Measurements from ENCODE around the gene PLIN3. TPM values are rescaled to one million over a fixed set of nuclear protein-coding genes. Genes with fewer than 3 reads are reported as not detected.
"Not testable (repeated sequence)": the region's sequence is repeated elsewhere in the genome, so short reads cannot be mapped to it uniquely, and the experiment has no call there.

The PLIN3 gene
- total RNA-seq, 1 donor from 2014 or later: 44.5 TPM

DNA sequence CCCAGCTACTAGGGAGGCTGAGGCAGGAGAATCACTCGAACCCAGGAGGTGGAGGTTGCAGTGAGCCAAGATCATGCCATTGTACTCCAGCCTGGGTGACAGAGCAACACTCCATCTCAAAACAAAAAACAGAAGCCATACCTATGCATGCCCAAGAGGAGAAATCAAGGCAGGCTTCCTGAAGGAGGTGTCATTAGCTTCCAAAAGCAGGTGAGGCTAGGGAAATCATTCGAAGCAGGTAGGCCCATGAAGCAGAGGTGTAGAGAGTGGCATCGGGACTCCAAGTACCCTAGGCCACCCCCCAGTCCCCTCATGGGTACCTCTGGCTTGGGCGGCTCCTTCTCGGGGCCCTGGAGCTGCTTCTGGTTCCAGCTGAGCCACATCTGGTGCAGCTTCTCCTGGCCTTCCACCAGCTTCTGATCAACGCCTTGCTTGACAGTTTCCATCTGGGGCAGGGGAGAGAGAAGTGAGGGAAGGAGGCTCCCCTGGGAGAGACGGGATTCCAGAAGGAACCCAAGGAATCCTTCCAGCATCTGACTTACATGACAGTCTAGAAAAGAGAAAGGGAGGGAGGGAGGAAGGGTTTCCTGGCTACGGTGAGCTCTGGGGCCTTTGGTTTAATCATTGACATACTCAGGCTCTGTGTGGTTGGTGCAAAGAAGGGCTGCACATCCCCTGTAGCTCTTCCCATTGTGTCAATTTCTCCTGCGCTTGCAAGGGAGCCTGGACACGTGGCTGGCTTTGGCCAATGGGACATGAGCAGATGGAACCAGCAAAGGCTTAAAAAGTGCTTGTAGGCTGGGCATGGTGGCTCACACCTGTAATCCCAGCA, 22.9 kb downstream of the PLIN3 start:
- no peak for DNase-seq
- peaks cover 86% of the 10 kb centered on the region for H3K36me3 ChIP-seq
- H3K4me1 ChIP-seq: peaks cover 8% of the 10 kb centered on the region
- intact Hi-C loops (cut with DNase I): no loop called here
- no peaks in the 10 kb centered on the region for H3K27me3 ChIP-seq (ENCODE audit: low read depth)
- H3K9me3 ChIP-seq: no peaks in the 10 kb centered on the region
- H3K4me3 ChIP-seq: no peak overlapping the region
- peak; percentile 37 to 44 for ATAC-seq
- no peak overlapping the region for H3K27ac ChIP-seq
- TF ChIP-seq, protein P1, sequence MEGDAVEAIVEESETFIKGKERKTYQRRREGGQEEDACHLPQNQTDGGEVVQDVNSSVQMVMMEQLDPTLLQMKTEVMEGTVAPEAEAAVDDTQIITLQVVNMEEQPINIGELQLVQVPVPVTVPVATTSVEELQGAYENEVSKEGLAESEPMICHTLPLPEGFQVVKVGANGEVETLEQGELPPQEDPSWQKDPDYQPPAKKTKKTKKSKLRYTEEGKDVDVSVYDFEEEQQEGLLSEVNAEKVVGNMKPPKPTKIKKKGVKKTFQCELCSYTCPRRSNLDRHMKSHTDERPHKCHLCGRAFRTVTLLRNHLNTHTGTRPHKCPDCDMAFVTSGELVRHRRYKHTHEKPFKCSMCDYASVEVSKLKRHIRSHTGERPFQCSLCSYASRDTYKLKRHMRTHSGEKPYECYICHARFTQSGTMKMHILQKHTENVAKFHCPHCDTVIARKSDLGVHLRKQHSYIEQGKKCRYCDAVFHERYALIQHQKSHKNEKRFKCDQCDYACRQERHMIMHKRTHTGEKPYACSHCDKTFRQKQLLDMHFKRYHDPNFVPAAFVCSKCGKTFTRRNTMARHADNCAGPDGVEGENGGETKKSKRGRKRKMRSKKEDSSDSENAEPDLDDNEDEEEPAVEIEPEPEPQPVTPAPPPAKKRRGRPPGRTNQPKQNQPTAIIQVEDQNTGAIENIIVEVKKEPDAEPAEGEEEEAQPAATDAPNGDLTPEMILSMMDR (IDR thresholded peaks at IDR 0.05): no peak

DNA sequence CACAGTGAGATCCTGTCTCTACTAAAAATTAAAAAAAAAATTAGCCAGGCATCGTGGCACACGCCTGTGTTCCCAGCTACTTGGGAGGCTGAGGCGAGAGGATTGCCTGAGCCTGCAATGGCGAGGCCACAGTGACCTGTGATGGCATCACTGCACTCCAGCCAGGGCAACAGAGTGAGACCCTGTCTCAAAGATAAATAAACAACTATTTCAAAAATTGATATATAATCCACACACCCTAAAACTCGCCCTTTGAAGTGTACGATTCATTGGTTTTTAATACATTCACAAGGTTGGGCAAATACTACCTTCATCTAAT, 23.9 kb downstream of the PLIN3 start:
- DNase-seq (no peak), ATAC-seq (no peak)
- Histone ChIP-seq H3K27me3 (ENCODE audit: low read depth) (no peaks in the 10 kb centered on the region), H3K36me3 (peaks cover 88% of the 10 kb centered on the region), H3K4me3 (no peak overlapping the region), H3K4me1 (peaks cover 8% of the 10 kb centered on the region), H3K9me3 (no peaks in the 10 kb centered on the region), H3K27ac (no peak overlapping the region)
- intact Hi-C loops (cut with DNase I): no loop called here
- TF ChIP-seq, protein P1 (IDR thresholded peaks at IDR 0.05): no peak

DNA sequence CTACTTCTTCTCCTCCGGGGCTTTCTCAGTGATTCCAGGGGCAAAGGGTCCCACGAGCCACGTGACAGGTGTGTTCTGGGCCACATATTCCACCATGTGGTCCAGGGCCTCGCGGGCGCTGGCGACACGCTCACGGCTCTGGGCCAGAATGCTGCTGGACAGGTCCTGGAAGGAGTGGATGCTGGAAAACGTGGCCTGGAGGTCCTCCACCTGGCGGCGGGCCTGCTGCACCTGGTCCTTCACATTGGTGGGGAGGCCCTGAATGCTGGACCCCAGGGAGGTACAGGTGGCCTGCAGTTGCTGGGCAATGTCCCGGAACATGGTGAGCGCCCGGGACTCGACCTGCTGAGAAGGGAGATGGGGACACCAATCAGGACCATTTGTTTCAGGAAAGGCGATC, 28.3 kb downstream of the PLIN3 start:
- intact Hi-C loops (cut with DNase I): no loop called here
- no peak for DNase-seq

DNA sequence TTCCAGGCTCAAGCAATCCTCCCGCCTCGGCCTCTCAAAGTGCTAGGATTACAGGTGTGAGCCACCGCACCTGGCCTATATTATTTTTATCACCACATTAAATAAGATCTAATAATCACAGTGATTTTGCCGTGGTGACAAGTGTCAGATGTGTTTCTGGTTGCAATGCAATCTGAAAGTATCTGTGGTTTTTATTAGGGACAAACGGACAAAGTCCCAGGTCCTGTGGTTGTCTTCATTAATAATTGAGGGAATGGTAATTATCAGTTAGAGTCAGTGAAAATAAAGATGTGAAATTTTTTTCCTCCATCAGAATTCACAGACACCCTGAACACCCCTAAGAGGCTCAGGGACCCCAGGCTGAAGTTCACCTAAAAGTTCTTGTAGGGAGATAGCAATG, 34.7 kb downstream of the PLIN3 start:
- Histone ChIP-seq H3K27me3 (ENCODE audit: low read depth) (no peaks in the 10 kb centered on the region), H3K9me3 (no peaks in the 10 kb centered on the region), H3K4me1 (peaks cover 28% of the 10 kb centered on the region), H3K36me3 (peaks cover 2% of the 10 kb centered on the region), H3K27ac (no peak overlapping the region), H3K4me3 (no peak overlapping the region)
- intact Hi-C loops (cut with DNase I): no loop called here
- DNase-seq (no peak), ATAC-seq (no peak)
- TF ChIP-seq, protein P1 (IDR thresholded peaks at IDR 0.05): no peak

More for the DNA sequence above, 28.3 kb downstream of the PLIN3 start:
- TF ChIP-seq, protein P1 (IDR thresholded peaks at IDR 0.05): no peak
- Histone ChIP-seq H3K4me3 (no peak overlapping the region), H3K4me1 (peaks cover under 1% of the 10 kb centered on the region), H3K27ac (no peak overlapping the region), H3K27me3 (ENCODE audit: low read depth) (no peaks in the 10 kb centered on the region), H3K36me3 (peaks cover 56% of the 10 kb centered on the region), H3K9me3 (no peaks in the 10 kb centered on the region)
- ATAC-seq: no peak

DNA sequence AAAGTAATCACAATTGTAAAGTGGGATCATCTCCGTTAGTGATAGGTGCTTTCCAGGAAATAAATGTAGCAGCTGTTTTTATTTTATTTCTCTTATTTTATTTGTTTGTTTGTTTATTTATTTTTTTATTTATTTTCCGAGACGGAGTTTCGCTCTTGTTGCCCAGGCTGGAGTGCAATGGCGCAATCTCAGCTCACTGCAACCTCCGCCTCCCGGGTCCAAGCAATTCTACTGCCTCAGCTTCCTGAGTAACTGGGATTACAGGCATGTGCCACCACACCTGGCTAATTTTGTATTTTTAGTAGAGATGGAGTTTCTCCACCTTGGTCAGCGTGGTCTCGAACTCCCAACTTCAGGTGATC, 35.5 kb downstream of the PLIN3 start:
- H3K9me3 ChIP-seq; ATAC-seq; intact Hi-C loops (cut with DNase I); H3K36me3 ChIP-seq; DNase-seq; H3K27me3 ChIP-seq (ENCODE audit: low read depth): not testable (repeated sequence)
- H3K4me3 ChIP-seq: peak overlapping the region; percentile 98
- peaks cover 28% of the 10 kb centered on the region for H3K4me1 ChIP-seq
- H3K27ac ChIP-seq: peak overlapping the region; percentile 94

DNA sequence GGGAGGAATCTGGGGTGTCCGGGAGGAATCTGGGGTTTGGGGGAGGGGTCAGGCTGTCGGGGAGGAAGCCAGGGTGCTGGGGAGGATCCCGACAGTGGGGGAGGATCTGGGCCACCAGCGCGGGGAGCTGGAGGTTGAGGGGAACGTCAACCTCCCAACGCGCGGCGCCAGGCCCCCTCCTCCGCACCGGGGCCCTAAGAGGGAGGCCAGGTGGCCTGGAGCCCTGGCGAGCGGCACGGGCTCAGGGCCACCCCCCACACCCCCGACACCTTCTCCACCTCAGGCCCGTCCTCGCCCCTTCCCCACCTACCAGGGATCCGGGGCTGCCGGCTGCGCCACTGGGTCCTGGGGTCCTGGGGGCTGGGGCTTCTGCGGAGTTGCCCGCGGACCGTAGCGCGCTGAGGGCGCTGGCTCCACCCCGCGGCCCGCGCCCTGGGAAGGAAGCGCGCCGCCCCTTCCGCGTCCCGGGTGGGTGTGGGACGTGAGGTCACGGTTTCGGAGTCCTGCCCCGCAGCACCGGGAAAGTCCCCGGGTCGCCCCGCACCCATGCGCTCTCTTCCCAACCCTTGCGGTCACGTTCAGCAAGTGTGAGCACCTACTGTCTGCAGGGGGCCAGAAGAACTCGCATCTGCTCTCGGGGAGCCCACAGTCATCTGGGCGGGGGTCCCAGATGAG, 36.0 kb downstream of the PLIN3 start, which contains the start of gene TICAM1:
TSS of gene TICAM1 (minus strand) at position 409 of the 675 bp plus-strand sequence. CDS start 13,335 bp downstream, outside the sequence.
- TF ChIP-seq, protein P1 (IDR thresholded peaks at IDR 0.05): peak; percentile 8
- Histone ChIP-seq H3K4me1 (peaks cover 28% of the 10 kb centered on the region), H3K36me3 (no peaks in the 10 kb centered on the region), H3K27ac (peak within 1 kb of the TSS; percentile 94), H3K9me3 (no peaks in the 10 kb centered on the region), H3K27me3 (ENCODE audit: low read depth) (no peaks in the 10 kb centered on the region), H3K4me3 (peak within 1 kb of the TSS; percentile 98)
- intact Hi-C loops (cut with DNase I): no loop called here
- peak; percentile 87 for DNase-seq
- ATAC-seq: peak; percentile 97 to 98
